Measurements from ENCODE around the gene UHRF2.
"Not testable (repeated sequence)": the region's sequence is repeated elsewhere in the genome, so short reads cannot be mapped to it uniquely, and the experiment has no call there.

UHRF2 gene

GRCh38 chr9:6489099-6489498 is 76.1 kb downstream of the UHRF2 start:
- DNase-seq = no peak

DNA sequence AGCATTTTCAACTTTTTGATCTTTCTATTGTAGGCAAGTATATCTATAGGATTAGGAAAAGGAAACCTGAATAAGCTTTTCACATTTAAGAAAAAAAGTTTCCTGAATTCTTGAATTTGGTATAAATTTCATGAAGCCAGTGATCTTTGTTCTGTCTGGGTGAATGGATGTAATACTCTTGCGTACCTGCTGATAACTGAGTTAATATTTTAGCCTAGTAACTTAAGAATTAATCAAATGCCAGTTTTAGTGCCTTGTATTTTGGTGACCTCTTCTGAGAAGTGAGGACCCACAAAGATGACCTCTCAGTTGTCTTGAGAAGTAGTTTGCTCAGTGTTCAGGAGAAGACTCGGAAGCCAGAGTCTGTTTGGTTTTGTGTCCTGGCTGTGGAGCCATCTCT is 77.9 kb downstream of the UHRF2 start:
- DNase-seq = no peak

GRCh38 chr9:6495466-6495865 is 82.5 kb downstream of the UHRF2 start:
- no peak for DNase-seq

DNA sequence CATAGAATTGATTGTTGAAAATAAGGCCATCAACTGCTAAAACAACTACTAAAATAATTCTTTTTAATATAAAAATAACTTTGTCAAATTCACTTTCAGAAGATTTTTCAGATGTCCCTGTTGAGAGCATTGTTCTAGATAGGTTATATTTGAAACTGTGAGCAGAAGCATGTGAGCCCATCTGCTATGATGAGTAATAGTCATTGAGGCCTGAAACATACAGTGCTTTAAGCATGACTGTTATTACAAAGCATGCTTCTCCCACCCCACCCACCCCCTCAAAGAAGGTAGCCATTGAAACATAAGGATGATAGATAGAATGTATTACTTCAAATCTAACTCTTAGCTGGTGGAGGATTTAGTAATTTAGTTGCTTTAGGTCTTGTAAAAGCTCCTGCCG is 86.0 kb downstream of the UHRF2 start:
- no peak for DNase-seq

- no peak for DNase-seq
These were observed 88.7 kb downstream of the UHRF2 start for GRCh38 chr9:6501526-6502210.

DNA sequence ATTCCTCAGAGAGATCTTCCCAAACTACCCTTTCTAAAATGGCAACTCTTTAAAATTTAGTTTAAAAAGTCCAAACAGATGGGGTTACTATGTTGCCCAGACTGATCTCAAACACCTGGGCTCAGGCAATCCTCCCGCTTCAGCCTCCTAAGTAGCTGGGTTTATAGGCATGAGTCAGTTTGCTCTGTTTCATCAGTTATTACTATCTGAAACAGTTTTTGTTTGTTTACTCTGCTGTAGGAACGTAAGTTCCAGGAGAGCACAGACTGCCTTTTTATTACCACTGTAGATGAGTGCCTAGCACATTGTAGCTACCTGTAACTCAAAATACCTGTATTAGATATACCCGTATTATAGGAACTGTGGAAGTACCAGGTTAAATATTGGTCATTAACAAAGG is 89.4 kb downstream of the UHRF2 start:
- DNase-seq = no peak

DNA sequence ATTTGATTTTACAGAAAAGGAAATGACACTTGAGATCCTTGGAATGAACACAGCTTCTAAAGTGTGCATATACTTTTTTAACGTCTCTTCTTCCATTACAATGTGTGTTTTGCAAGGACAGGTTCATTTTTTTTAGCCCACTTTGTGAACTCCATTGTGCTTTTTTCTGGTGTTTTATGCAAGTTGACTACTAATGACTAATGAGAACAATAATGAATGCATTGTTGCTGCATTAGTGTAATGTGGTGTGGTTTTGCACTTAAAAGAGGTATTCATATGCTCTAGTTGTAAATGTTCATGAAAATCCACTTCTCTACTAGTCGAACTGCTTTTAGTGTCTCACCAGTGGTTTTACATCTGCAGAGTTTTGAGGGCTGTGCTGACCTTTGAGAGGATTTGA is 93.6 kb downstream of the UHRF2 start:
- DNase-seq = no peak

DNA sequence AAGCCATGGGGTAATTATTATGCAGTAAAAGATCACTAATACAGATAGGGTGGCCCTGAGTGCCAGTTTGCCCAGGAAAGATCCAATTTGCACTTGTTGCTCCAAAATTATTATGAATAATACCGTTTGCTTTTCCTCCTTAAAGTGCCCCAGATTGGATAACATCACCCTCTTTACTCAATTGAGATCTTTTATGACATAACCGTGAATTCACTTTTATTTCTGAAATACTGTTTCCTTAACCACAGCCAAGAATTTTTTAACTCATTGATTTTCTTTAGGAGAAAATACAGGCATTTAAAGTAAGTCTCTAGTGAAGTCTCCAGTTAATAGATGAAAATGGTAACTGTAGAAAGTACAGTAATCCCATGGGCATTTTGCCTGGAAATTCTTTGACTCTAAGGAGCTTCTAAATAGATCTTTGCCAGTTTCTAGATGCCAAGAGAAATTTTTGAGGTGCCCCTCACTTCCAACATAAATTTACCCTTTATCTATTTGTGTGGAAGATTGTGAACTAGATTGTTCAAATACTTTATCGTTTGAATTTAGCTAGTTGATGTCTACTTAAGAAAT is 99.2 kb downstream of the UHRF2 start:
- DNase-seq = no peak

- DNase-seq = no peak
These were observed 109.3 kb downstream of the UHRF2 start for GRCh38 chr9:6522263-6522662.

DNA sequence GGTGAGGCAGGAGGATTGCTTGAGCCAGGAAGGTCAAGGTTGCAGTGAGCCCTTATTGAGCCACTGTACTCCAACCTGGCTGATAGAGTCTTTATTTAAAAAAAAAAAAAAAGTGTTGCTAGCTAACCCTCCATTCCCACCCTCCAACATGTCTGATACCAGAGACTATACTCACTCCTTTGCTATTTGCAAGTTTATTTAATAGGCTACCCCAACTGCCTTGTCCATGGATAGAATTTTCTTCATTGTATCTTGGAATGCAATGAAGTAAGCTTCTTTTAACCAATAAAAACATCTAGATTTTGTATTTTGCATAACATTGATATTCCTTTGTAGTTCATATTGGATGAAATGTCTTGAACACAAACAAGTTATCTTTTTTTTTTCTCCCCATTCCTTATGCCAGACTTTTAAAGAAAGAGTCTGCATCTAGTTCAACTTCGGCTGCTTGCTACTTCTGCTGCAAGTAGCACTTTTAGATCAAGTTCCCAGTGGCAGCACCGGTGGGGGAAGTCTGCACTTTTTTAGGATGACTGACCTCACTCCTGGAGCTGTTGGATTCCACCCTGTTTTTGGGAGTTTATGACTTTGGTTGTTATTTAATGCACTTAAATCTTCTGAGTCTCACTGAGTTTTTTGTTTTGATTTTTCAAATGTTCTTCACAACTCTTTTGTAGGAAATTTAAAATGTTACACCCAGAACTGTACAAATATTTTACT is 112.5 kb downstream of the UHRF2 start:
- DNase-seq = no peak

DNA sequence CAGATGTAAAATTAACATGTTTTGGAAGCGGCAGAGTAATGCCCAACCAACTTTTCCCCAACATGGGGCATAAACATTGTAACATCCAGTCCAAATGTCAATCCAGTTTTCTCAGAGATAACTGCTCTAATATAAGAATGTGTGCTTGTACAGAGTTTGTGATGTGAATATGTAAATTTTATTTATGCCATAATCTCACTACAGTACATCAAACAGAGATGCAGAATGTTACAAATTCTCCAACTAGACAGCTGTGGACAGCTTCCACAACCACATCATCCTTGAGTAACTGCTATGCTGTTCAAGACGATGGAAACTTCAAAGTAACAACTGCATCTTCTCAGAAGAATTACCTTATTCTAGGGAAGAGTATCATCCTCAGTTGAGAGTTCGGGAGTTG is 122.6 kb downstream of the UHRF2 start:
- no peak for DNase-seq

DNA sequence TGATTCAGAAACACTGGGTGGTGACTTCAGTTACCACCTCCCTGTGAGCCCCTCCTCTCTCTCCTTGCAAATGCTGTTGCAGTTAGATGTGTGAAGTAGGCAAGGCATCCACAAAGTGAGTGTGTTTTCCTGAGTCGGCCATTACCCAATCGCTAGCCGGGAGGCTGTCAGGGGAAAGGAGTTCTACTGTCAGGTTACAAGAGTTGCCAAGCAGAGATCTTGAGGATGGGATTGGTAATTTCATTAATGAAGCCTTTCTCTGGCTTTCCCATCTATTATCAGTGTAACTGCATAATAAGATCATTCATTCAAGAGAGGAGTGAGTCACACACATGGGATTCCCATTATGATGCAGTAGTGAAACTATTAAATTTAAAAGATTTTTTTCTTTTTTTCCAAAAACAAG is 125.7 kb downstream of the UHRF2 start:
- DNase-seq = no peak

DNA sequence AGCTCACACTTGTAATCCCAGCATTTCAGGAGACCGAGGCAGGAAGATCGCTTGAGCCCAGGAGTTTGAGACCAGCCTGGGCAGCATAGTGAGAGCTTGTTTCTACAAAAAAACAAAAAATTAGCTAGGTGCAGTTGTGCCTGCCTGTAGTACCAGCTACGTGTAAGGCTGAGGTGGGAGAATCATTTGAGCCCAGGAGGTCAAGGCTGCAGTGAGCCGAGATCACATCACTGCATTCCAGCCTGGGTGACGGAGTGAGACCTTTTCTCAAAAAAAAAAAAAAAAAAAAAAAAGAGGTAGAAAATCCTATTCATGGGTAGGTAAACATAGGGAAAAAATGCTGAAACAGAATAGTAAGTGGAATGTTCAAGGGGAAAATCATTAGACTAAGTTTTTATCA is 129.6 kb downstream of the UHRF2 start:
- DNase-seq = not testable (repeated sequence)

GRCh38 chr9:6543204-6543603 is 130.2 kb downstream of the UHRF2 start:
- DNase-seq = no peak

DNA sequence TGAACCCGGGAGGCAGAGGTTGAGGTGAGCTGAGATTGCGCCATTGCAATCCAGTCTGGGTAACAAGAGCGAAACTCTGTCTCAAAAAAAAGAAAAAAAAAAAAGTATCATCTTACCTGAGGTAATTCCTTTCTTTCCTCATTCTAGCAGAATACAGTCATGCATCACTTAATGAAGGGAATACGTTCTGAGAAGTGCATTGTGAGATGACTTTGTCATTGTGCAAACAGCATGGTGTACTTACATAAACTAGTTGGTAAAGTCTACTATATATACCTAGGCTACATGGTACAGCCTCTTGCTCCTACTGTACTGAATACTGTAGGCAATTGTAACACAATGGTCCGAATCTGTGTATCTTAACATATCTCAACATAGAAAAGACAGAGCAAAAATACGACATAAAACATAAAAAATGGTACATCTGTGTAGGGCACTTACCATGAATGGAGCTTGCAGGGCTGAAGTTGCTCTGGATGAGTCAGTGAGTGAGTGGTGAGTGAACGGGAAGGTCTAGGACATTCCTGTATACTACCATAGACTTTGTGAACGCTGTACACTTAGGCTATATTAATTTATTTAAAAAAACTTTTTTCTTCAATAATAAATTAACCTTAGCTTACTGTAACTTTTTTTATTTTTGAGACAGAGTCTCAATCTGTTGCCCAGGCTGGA is 132.2 kb downstream of the UHRF2 start:
- no peak for DNase-seq

DNA sequence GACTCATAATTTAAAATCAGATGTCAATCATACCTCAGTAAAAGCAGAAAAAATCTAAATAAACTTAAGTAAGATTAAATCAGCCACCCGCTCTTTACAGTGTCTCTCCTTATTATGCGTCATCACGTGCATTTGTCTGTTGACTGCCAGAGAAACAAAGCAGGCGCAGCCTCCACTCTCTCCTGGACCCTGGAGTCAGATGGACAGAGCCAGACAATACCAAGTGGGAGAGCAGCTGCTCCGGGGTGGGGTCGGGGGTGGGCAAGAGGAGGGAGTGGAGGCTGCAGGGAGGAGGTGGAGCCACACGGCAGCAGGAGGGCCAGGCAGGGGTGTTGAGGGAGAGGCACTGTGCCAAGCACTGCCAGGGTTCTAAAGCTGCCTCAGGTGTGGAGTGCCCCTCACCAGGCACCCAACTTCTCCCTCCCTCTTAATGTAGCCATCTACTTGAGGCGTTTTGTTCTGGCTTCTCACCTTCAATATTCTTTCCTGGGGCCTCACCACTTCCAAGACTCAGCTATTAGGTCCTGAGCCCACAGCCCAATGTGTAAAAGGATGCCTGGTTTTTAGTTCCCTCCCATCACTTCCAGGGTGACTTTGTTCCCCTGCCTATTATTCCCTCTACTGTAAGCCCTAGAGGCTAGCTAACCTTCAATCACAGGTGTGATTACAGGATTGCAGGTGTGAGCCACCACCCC is 136.3 kb downstream of the UHRF2 start:
- peak; percentile 5 for DNase-seq

- no peak for DNase-seq
These were observed 138.1 kb downstream of the UHRF2 start for GRCh38 chr9:6551136-6551535.

GRCh38 chr9:6552033-6552432 is 139.0 kb downstream of the UHRF2 start:
- no peak for DNase-seq

GRCh38 chr9:6552498-6553121 is 139.6 kb downstream of the UHRF2 start:
- no peak for DNase-seq

GRCh38 chr9:6553866-6554265 is 140.9 kb downstream of the UHRF2 start:
- DNase-seq = no peak
